MM.1S (cell line): ENCODE results near the gene PEAK1.
"Not testable (repeated sequence)": the region's sequence is repeated elsewhere in the genome, so short reads cannot be mapped to it uniquely, and the experiment has no call there.

Source experiments
- DNase-seq: peaks from one replicate; pipeline ENCODE4 v3.0.0-alpha.2; 2015
- H2AFZ ChIP-seq: fragments of 300-600 bp; sonication (generic); 2 replicates; pipeline ENCODE4 v1.6.0; 2016; ENCODE audit warnings: antibody characterized with exemption, low read length
- H3F3A ChIP-seq: fragments of 300-600 bp; sonication (generic); 2 replicates; pipeline ENCODE4 v1.6.1; 2016; ENCODE audit warnings: mild to moderate bottlenecking, antibody characterized with exemption, low read length, moderate library complexity, mixed read lengths; ENCODE audit not compliant: insufficient read depth
- H3K27ac ChIP-seq: fragments of 300-600 bp; sonication (generic); 2 replicates; pipeline ENCODE4 v1.5.1; 2016; ENCODE audit warnings: mild to moderate bottlenecking, low read length
- H3K27me3 ChIP-seq: fragments of 300-600 bp; sonication (generic); replicated peaks from 2 replicates; pipeline ENCODE4 v1.6.0; 2016; ENCODE audit warnings: low read length; ENCODE audit not compliant: insufficient read depth
- H3K36me3 ChIP-seq: fragments of 300-600 bp; sonication (generic); replicated peaks from 2 replicates; pipeline ENCODE4 v1.6.1; 2016; ENCODE audit warnings: mild to moderate bottlenecking, low read length, mixed read lengths; ENCODE audit not compliant: insufficient read depth
- H3K4me1 ChIP-seq: fragments of 300-600 bp; sonication (generic); 2 replicates; pipeline ENCODE4 v1.6.1; 2016; ENCODE audit warnings: low read length, mixed read lengths
- H3K4me2 ChIP-seq: fragments of 300-600 bp; sonication (generic); 2 replicates; pipeline ENCODE4 v1.6.0; 2016; ENCODE audit warnings: low read depth, low read length
- H3K4me3 ChIP-seq: fragments of 300-600 bp; sonication (generic); 2 replicates; pipeline ENCODE4 v1.5.1; 2016; ENCODE audit warnings: low read length, mixed read lengths
- H3K79me2 ChIP-seq: fragments of 300-600 bp; sonication (generic); 2 replicates; pipeline ENCODE4 v1.6.1; 2016; ENCODE audit warnings: mixed run types, low read length, mixed read lengths
- H3K9ac ChIP-seq: fragments of 300-600 bp; sonication (generic); 2 replicates; pipeline ENCODE4 v1.6.1; 2016; ENCODE audit warnings: low read length, mixed read lengths
- H3K9me2 ChIP-seq: fragments of 300-600 bp; sonication (generic); replicated peaks from 2 replicates; pipeline ENCODE4 v1.6.1; 2016; ENCODE audit warnings: mild to moderate bottlenecking, low read length, mixed read lengths; ENCODE audit not compliant: insufficient read depth
- H3K9me3 ChIP-seq: fragments of 300-600 bp; sonication (generic); replicated peaks from 2 replicates; pipeline ENCODE4 v1.6.1; 2016; ENCODE audit warnings: mild to moderate bottlenecking, low read length, mixed read lengths; ENCODE audit not compliant: insufficient read depth
- H4K20me1 ChIP-seq: fragments of 300-600 bp; sonication (generic); 2 replicates; pipeline ENCODE4 v1.6.1; 2016; ENCODE audit warnings: mild to moderate bottlenecking, low read length, moderate library complexity, mixed read lengths; ENCODE audit not compliant: insufficient read depth
- CTCF ChIP-seq: fragments of 300-600 bp; sonication (generic); IDR thresholded peaks from 2 replicates; pipeline ENCODE4 v1.5.1; 2016; ENCODE audit warnings: antibody characterized with exemption, low read length, mixed read lengths
- EZH2 ChIP-seq: fragments of 300-600 bp; sonication (generic); optimal IDR thresholded peaks from 2 replicates; pipeline ENCODE3; 2017; ENCODE audit warnings: low read depth, mild to moderate bottlenecking, antibody characterized with exemption, low read length, mixed read lengths
- EZH2phosphoT487 ChIP-seq: fragments of 300-600 bp; sonication (generic); IDR thresholded peaks from 2 replicates; pipeline ENCODE4 v1.6.1; 2018; ENCODE audit warnings: antibody characterized with exemption, low read length

Gene PEAK1

GRCh38 chr15:77276943-77277342 lies 143.0 kb downstream of the PEAK1 start:
- no peak overlapping the region for H3K4me3 ChIP-seq
- no peaks in the 10 kb centered on the region for H3F3A ChIP-seq
- no peaks in the 10 kb centered on the region for H3K4me1 ChIP-seq
- TF ChIP-seq EZH2phosphoT487 (no peak), EZH2 (no peak), CTCF (no peak)
- H3K9me2 ChIP-seq, result no peaks in the 10 kb centered on the region
- no peaks in the 10 kb centered on the region for H3K36me3 ChIP-seq
- no peaks in the 10 kb centered on the region for H4K20me1 ChIP-seq
- no peak overlapping the region for H3K9ac ChIP-seq
- no peak overlapping the region for H3K27ac ChIP-seq
- no peak overlapping the region for H3K4me2 ChIP-seq
- DNase-seq, result no peak
- no peak overlapping the region for H2AFZ ChIP-seq
- H3K27me3 ChIP-seq, result no peaks in the 10 kb centered on the region
- H3K79me2 ChIP-seq, result no peaks in the 10 kb centered on the region
- no peaks in the 10 kb centered on the region for H3K9me3 ChIP-seq

GRCh38 chr15:77276096-77276495 lies 143.8 kb downstream of the PEAK1 start:
- no peak for DNase-seq
- H3F3A ChIP-seq, result no peaks in the 10 kb centered on the region
- H3K27ac ChIP-seq, result no peak overlapping the region
- H3K4me3 ChIP-seq, result no peak overlapping the region
- H3K36me3 ChIP-seq, result no peaks in the 10 kb centered on the region
- no peak overlapping the region for H2AFZ ChIP-seq
- no peaks in the 10 kb centered on the region for H3K79me2 ChIP-seq
- H3K4me1 ChIP-seq, result no peaks in the 10 kb centered on the region
- H3K27me3 ChIP-seq, result no peaks in the 10 kb centered on the region
- H3K4me2 ChIP-seq, result no peak overlapping the region
- H3K9me2 ChIP-seq, result no peaks in the 10 kb centered on the region
- no peaks in the 10 kb centered on the region for H3K9me3 ChIP-seq
- no peak for TF ChIP-seq CTCF
- no peak for TF ChIP-seq EZH2phosphoT487
- H3K9ac ChIP-seq, result no peak overlapping the region
- H4K20me1 ChIP-seq, result no peaks in the 10 kb centered on the region

GRCh38 chr15:77273136-77273535 lies 146.8 kb downstream of the PEAK1 start:
- not testable (repeated sequence) for H3K9me3 ChIP-seq, H3K4me1 ChIP-seq, H3K9ac ChIP-seq, H3K36me3 ChIP-seq, DNase-seq, H3K27me3 ChIP-seq, H4K20me1 ChIP-seq, H3K4me2 ChIP-seq, H2AFZ ChIP-seq, H3K27ac ChIP-seq, H3K4me3 ChIP-seq, H3K79me2 ChIP-seq, H3K9me2 ChIP-seq, H3F3A ChIP-seq

GRCh38 chr15:77266708-77267386 lies 153.1 kb downstream of the PEAK1 start:
- Histone ChIP-seq H3K9me2 (no peaks in the 10 kb centered on the region), H3K27ac (no peak overlapping the region), H3K36me3 (no peaks in the 10 kb centered on the region), H3K27me3 (no peaks in the 10 kb centered on the region), H3K9me3 (no peaks in the 10 kb centered on the region), H3F3A (no peaks in the 10 kb centered on the region), H4K20me1 (no peaks in the 10 kb centered on the region), H3K79me2 (no peaks in the 10 kb centered on the region), H3K4me1 (no peaks in the 10 kb centered on the region), H3K4me2 (no peak overlapping the region), H3K4me3 (no peak overlapping the region), H2AFZ (no peak overlapping the region), H3K9ac (no peak overlapping the region)
- DNase-seq, result no peak
- TF ChIP-seq EZH2phosphoT487, result no peak
- no peak for TF ChIP-seq CTCF
- no peak for TF ChIP-seq EZH2
